OCI-LY7 (cell line): Measurements from ENCODE around the gene CORO7. TPM values are rescaled to one million over a fixed set of nuclear protein-coding genes. Genes with fewer than 3 reads are reported as not detected.

Experiments used
- BruUV-seq: library from RNA; stranded (reverse); fragments of 400-500 nt; replicated peaks from 2 replicates; lab custom pipeline; 2021; lab: Mats Ljungman, UMichigan
- CTCF ChIA-PET: fragments of 300-600 bp; sonication (Branson Sonifier 250); formaldehyde crosslinking; loops from one replicate; lab custom pipeline; 2022; ENCODE audit warnings: antibody characterized with exemption; ENCODE audit not compliant: unreplicated experiment; lab: Charles Lee
- POLR2A ChIA-PET: fragments of 300-600 bp; sonication (Branson Sonifier 250); formaldehyde crosslinking; loops from one replicate; lab custom pipeline; 2022; ENCODE audit warnings: antibody characterized with exemption; lab: Charles Lee
- DNase-seq: peaks from one replicate; pipeline ENCODE4 v3.0.0-alpha.2; 2015; ENCODE audit warnings: low spot score
- H2AFZ ChIP-seq: fragments of 200-600 bp; sonication (generic), shearing (Covaris generic); 2 replicates; pipeline ENCODE4 v1.6.1; 2014; ENCODE audit warnings: mild to moderate bottlenecking, antibody characterized with exemption, low read length, moderate library complexity
- H3K27ac ChIP-seq: fragments of 200-600 bp; sonication (generic); 2 replicates; pipeline ENCODE4 v1.5.1; 2014; ENCODE audit warnings: mixed run types, low read depth, mild to moderate bottlenecking, moderate library complexity, low read length, inconsistent platforms; ENCODE audit not compliant: poor library complexity, severe bottlenecking
- H3K36me3 ChIP-seq: fragments of 200-600 bp; sonication (generic); 2 replicates; pipeline ENCODE4 v1.6.1; 2014; ENCODE audit warnings: mild to moderate bottlenecking, antibody characterized with exemption, low read length, moderate library complexity, mixed read lengths; ENCODE audit not compliant: insufficient read depth
- H3K4me1 ChIP-seq: fragments of 200-600 bp; sonication (generic); 2 replicates; pipeline ENCODE4 v1.5.1; 2014; ENCODE audit warnings: mild to moderate bottlenecking, low read length; ENCODE audit not compliant: insufficient read depth, poor library complexity, severe bottlenecking
- H3K4me2 ChIP-seq: fragments of 200-600 bp; sonication (generic); 2 replicates; pipeline ENCODE4 v1.6.1; 2014; ENCODE audit warnings: mild to moderate bottlenecking, low read length
- H3K4me3 ChIP-seq: fragments of 200-600 bp; sonication (generic); 2 replicates; pipeline ENCODE4 v1.5.1; 2014; ENCODE audit warnings: mild to moderate bottlenecking, low read depth, low read length; ENCODE audit not compliant: poor library complexity, severe bottlenecking
- H3K79me2 ChIP-seq: fragments of 200-600 bp; sonication (generic); 2 replicates; pipeline ENCODE4 v1.6.1; 2016; ENCODE audit warnings: low read depth, mild to moderate bottlenecking, low read length, moderate library complexity, mixed read lengths; ENCODE audit not compliant: insufficient read depth
- H3K9me2 ChIP-seq: fragments of 200-600 bp; sonication (generic); 2 replicates; pipeline ENCODE4 v1.6.1; 2016; ENCODE audit warnings: mild to moderate bottlenecking, low read length, mixed read lengths; ENCODE audit not compliant: insufficient read depth
- H3K9me3 ChIP-seq: fragments of 200-600 bp; sonication (generic); 2 replicates; pipeline ENCODE4 v1.6.1; 2014; ENCODE audit warnings: mild to moderate bottlenecking, mixed run types, low read length, mixed read lengths
- H4K20me1 ChIP-seq: fragments of 200-600 bp; sonication (generic); 2 replicates; pipeline ENCODE4 v1.6.1; 2014; ENCODE audit warnings: mild to moderate bottlenecking, antibody characterized with exemption, low read length, moderate library complexity, mixed read lengths; ENCODE audit not compliant: insufficient read depth
- EZH2phosphoT487 ChIP-seq: fragments of 200-600 bp; sonication (generic); IDR thresholded peaks from 2 replicates; pipeline ENCODE4 v1.6.1; 2018; ENCODE audit warnings: low read depth, borderline replicate concordance, mild to moderate bottlenecking, mixed run types, antibody characterized with exemption, low read length, moderate library complexity, mixed read lengths
- intact Hi-C: fragments of 100-400 bp; cut with micrococcal nuclease; formaldehyde crosslinking; loops from one replicate; pipeline ENCODE4 v1.10.0; 2022; ENCODE audit not compliant: unreplicated experiment
- total RNA-seq, 2 experiments: library from RNA; depleted of rRNA in 1 of 2; stranded (reverse); fragments of >200 nt in 1 of 2; shearing (Covaris generic) in 1 of 2; gene quantifications; 2 replicates each; pipeline ENCODE4 v1.2.3, GENCODE V29; 2014 to 2022
- TF ChIP-seq, protein P1 (sequence below): fragments of 200-600 bp; sonication (generic); conservative IDR thresholded peaks from 2 replicates; pipeline ENCODE4 v1.5.1; 2014; ENCODE audit warnings: mild to moderate bottlenecking, antibody characterized with exemption, low read length, moderate library complexity, mixed read lengths

Gene CORO7
- total RNA-seq, 2 experiments from 2014 or later: 77.2 to 112 TPM

DNA sequence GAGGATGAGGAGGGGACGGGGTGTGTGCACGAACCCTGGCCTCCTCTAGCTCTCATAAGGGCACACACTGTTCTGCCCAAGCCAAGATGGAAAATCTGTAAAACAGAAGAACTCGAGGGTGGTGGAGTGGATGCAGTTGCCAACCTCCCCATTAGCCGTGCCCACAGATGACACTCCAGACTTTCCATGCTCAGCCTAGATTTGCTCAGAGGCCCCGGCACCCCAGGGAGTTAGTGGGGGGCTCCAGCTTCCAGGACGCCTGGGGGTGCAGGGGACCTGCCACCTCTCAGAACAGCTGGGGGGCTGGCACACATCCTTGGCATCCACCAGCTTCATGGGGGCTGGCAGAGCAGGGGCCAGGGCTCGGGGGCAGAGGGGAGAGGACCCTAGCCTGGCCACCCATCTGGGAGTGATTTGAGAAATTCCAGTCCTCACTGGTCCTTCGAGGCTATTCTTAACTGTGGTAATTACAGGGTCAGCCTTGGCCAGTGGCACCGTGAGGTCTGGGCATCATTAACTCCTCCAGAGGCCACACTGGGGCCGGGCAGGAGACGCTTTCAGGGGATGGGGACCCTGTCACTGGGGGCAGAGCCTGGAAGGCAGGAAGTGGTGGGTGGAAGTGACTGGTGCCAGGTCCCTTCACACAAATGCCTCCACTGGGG, 30.5 kb downstream of the CORO7 start:
- TF ChIP-seq, protein P1, sequence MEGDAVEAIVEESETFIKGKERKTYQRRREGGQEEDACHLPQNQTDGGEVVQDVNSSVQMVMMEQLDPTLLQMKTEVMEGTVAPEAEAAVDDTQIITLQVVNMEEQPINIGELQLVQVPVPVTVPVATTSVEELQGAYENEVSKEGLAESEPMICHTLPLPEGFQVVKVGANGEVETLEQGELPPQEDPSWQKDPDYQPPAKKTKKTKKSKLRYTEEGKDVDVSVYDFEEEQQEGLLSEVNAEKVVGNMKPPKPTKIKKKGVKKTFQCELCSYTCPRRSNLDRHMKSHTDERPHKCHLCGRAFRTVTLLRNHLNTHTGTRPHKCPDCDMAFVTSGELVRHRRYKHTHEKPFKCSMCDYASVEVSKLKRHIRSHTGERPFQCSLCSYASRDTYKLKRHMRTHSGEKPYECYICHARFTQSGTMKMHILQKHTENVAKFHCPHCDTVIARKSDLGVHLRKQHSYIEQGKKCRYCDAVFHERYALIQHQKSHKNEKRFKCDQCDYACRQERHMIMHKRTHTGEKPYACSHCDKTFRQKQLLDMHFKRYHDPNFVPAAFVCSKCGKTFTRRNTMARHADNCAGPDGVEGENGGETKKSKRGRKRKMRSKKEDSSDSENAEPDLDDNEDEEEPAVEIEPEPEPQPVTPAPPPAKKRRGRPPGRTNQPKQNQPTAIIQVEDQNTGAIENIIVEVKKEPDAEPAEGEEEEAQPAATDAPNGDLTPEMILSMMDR: no peak
- no peak for TF ChIP-seq EZH2phosphoT487
- Histone ChIP-seq H3K4me3 (no peak overlapping the region), H3K9me2 (no peaks in the 10 kb centered on the region), H3K36me3 (peaks cover 40% of the 10 kb centered on the region; the same call in 1 of the 2 replicates), H2AFZ (no peak overlapping the region), H3K27ac (no peak overlapping the region), H3K4me2 (no peak overlapping the region), H4K20me1 (no peaks in the 10 kb centered on the region), H3K4me1 (no peaks in the 10 kb centered on the region), H3K79me2 (no peaks in the 10 kb centered on the region), H3K9me3 (no peaks in the 10 kb centered on the region)
- CTCF ChIA-PET: no interaction called here
- intact Hi-C loops: no loop called here
- no TSS peak for BruUV-seq
- POLR2A ChIA-PET: no interaction called here
- DNase-seq: no peak

DNA sequence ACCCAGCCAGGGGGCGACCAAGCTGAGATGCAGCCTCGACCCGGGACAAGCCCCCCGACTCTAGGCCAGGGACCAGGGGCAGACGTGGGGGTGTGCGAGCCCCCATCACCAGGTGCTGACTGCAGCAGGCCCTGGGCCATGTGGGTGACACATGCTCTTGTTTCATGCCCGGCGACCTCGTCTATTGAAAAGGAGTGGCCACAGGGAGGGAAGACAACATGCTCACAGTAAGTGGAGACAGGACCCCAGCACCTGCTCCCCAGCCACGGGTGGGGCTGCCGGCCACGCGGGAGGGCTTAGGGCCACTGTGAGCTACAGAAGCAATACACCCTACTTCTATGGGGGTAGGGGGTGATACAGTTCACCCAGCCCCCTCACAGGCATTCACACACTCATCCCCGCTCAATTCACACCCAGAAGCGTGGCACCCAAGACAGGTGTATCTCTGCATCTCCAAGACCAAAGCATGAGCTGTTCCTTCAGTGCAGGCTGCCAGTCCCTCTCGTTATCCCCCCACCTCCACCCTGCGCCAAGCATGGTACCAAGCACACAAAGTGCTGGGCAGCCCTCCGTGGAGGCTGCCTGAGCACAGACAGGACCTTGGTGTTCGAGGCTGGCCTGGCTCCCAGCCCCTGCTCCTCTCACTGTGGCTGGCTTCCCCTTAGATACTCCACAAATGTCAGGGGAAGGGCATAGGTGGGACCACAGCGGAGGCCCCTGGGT, 31.2 kb downstream of the CORO7 start:
- no peak overlapping the region for H2AFZ ChIP-seq
- H3K27ac ChIP-seq: no peak overlapping the region
- no peaks in the 10 kb centered on the region for H3K9me3 ChIP-seq
- ChIA-PET CTCF (no interaction called here), POLR2A (no interaction called here)
- no peaks in the 10 kb centered on the region for H3K9me2 ChIP-seq
- TF ChIP-seq EZH2phosphoT487: no peak
- no peaks in the 10 kb centered on the region for H3K4me1 ChIP-seq
- BruUV-seq: no TSS peak
- H3K79me2 ChIP-seq: no peaks in the 10 kb centered on the region
- H3K4me3 ChIP-seq: no peak overlapping the region
- no peaks in the 10 kb centered on the region for H4K20me1 ChIP-seq
- intact Hi-C loops: no loop called here
- no peak overlapping the region for H3K4me2 ChIP-seq
- peaks cover 35% of the 10 kb centered on the region; the same call in 1 of the 2 replicates for H3K36me3 ChIP-seq
- DNase-seq: no peak

DNA sequence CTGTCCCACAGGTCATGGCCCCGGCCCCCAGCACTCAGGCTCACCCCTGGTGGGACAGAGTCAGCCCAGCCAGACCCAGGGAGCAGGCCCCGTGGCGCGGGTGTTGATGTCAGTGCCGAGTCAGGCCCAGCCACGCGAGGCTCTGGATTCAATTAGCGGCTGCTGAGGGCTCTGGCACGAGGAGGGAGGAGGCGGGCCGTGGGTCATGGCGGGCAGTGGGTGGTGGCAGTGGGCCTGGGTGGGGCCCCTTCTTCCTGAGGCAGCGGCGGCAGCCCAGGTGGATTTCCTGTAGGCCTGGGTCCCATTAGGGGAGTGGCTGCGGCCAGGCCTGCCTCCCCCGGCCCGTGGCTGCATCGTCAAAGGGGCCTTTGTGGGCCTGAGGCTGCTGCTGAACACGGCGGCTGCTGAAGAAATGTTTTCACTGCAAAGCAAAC, 31.9 kb downstream of the CORO7 start:
- no peak for DNase-seq
- Histone ChIP-seq H3K4me2 (no peak overlapping the region), H4K20me1 (no peaks in the 10 kb centered on the region), H3K4me3 (no peak overlapping the region), H3K4me1 (no peaks in the 10 kb centered on the region), H3K27ac (no peak overlapping the region), H2AFZ (no peak overlapping the region), H3K9me2 (no peaks in the 10 kb centered on the region), H3K9me3 (no peaks in the 10 kb centered on the region), H3K36me3 (peaks cover 28% of the 10 kb centered on the region; the same call in 1 of the 2 replicates), H3K79me2 (no peaks in the 10 kb centered on the region)
- ChIA-PET CTCF (no interaction called here), POLR2A (no interaction called here)
- no TSS peak for BruUV-seq
- intact Hi-C loops: no loop called here
- TF ChIP-seq, protein P1: no peak
- no peak for TF ChIP-seq EZH2phosphoT487
